Ishikawa (cell line): ENCODE measurements around the gene N4BP2L1.

Source experiments
- CEBPB ChIP-seq: IDR thresholded peaks from 2 replicates; pipeline ENCODE4 v1.6.1; 2012
- CREB1 ChIP-seq: IDR thresholded peaks from 2 replicates; pipeline ENCODE4 v1.6.1; 2012; ENCODE audit warnings: low read depth
- EGR1 ChIP-seq: IDR thresholded peaks from 2 replicates; pipeline ENCODE4 v1.6.1; 2012
- EP300 ChIP-seq: IDR thresholded peaks from 2 replicates; pipeline ENCODE4 v1.6.1; 2012; ENCODE audit warnings: borderline replicate concordance
- FOXM1 ChIP-seq: IDR thresholded peaks from 2 replicates; pipeline ENCODE4 v1.6.1; 2012; ENCODE audit warnings: low read depth, borderline replicate concordance
- NFIC ChIP-seq: IDR thresholded peaks from 2 replicates; pipeline ENCODE4 v1.6.1; 2012
- RAD21 ChIP-seq: IDR thresholded peaks from 2 replicates; pipeline ENCODE4 v1.6.1; 2012; ENCODE audit warnings: low read depth
- TAF1 ChIP-seq: IDR thresholded peaks from 2 replicates; pipeline ENCODE4 v1.6.1; 2012; ENCODE audit warnings: low read depth, mild to moderate bottlenecking
- TCF12 ChIP-seq: IDR thresholded peaks from 2 replicates; pipeline ENCODE4 v1.6.1; 2012; ENCODE audit warnings: low read depth
- TEAD4 ChIP-seq: IDR thresholded peaks from 2 replicates; pipeline ENCODE4 v1.6.1; 2012
- YY1 ChIP-seq: IDR thresholded peaks from 2 replicates; pipeline ENCODE4 v1.6.1; 2012; ENCODE audit warnings: low read depth
- ZBTB7A ChIP-seq: IDR thresholded peaks from 2 replicates; pipeline ENCODE4 v1.6.1; 2012; ENCODE audit warnings: low read depth
- TF ChIP-seq, protein P1 (sequence below): IDR thresholded peaks from 2 replicates; pipeline ENCODE4 v1.6.1; 2012
- TF ChIP-seq, protein P2 (sequence below): IDR thresholded peaks from 2 replicates; pipeline ENCODE4 v1.6.1; 2012; ENCODE audit warnings: low read depth, mild to moderate bottlenecking
- TF ChIP-seq, protein P3 (sequence below): IDR thresholded peaks from 2 replicates; pipeline ENCODE4 v1.6.1; 2012

Gene N4BP2L1

DNA sequence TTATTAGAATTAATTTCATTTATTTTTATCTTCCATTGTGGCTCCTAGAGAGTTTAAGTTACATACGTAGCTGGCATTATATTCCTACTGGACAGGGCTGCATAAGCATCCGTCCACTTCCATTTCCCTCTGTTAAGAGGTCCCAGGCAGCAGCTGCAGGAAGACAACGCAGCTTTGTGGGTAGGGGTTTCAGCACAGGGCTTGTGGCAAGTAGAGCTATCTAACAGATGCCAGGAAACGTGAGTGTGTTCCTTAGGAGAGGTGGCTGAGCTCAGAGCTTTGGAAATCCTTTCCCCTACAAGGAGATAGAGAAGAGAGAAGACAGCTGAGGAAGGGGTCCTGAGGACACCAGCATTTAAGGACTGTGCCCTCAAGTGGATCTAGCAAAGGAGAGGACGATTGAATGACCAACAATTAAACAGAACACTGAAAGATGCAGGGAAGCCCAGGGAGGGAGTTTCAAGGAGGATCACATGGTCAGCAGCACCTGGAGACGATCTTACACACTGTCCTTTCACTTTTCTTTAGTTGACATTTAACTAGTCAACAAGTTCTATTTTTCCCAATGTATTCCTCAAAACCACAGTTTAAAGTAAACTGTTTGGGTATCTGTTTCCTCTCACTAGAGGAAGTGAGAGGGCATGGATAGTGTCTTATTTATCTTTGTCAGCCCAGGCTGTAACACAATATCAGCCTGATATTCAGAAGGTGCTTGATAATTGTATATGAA is 2.3 kb upstream of the N4BP2L1 start:
- TF ChIP-seq TAF1 (no peak), TCF12 (no peak), YY1 (no peak), TEAD4 (no peak), NFIC (no peak), CREB1 (no peak), FOXM1 (no peak), EGR1 (no peak), ZBTB7A (no peak), CEBPB (no peak), RAD21 (no peak), EP300 (no peak)
- TF ChIP-seq, protein P1, sequence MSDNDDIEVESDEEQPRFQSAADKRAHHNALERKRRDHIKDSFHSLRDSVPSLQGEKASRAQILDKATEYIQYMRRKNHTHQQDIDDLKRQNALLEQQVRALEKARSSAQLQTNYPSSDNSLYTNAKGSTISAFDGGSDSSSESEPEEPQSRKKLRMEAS: no peak
- TF ChIP-seq, protein P2, sequence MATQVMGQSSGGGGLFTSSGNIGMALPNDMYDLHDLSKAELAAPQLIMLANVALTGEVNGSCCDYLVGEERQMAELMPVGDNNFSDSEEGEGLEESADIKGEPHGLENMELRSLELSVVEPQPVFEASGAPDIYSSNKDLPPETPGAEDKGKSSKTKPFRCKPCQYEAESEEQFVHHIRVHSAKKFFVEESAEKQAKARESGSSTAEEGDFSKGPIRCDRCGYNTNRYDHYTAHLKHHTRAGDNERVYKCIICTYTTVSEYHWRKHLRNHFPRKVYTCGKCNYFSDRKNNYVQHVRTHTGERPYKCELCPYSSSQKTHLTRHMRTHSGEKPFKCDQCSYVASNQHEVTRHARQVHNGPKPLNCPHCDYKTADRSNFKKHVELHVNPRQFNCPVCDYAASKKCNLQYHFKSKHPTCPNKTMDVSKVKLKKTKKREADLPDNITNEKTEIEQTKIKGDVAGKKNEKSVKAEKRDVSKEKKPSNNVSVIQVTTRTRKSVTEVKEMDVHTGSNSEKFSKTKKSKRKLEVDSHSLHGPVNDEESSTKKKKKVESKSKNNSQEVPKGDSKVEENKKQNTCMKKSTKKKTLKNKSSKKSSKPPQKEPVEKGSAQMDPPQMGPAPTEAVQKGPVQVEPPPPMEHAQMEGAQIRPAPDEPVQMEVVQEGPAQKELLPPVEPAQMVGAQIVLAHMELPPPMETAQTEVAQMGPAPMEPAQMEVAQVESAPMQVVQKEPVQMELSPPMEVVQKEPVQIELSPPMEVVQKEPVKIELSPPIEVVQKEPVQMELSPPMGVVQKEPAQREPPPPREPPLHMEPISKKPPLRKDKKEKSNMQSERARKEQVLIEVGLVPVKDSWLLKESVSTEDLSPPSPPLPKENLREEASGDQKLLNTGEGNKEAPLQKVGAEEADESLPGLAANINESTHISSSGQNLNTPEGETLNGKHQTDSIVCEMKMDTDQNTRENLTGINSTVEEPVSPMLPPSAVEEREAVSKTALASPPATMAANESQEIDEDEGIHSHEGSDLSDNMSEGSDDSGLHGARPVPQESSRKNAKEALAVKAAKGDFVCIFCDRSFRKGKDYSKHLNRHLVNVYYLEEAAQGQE: no peak
- TF ChIP-seq, protein P3, sequence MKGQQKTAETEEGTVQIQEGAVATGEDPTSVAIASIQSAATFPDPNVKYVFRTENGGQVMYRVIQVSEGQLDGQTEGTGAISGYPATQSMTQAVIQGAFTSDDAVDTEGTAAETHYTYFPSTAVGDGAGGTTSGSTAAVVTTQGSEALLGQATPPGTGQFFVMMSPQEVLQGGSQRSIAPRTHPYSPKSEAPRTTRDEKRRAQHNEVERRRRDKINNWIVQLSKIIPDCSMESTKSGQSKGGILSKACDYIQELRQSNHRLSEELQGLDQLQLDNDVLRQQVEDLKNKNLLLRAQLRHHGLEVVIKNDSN: no peak

DNA sequence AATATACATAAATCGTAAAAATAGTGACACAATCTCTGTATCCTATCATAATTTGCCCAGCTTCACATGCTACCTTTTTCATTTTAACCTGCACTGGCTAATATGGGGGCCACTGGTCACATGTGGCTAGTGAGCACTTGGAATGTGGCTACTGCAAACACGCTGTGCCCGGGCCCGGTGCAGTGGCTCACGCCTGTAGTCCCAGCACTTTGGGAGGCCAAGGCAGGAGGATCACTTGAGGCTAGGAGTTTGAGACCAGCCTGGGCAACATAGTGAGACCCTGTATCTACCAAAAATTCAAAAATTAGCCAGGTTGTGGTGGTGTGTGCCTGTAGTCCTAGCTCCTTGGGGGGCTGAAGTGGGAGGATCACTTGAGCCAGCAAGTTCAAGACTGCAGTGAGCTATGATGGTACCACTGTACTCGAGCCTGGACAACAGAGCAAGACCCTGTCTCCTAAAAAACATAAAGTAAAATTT is 1.5 kb upstream of the N4BP2L1 start:
- TF ChIP-seq TAF1 (no peak), EP300 (no peak), YY1 (no peak), TEAD4 (no peak), FOXM1 (no peak), TCF12 (no peak), ZBTB7A (no peak), CEBPB (no peak), RAD21 (no peak), CREB1 (no peak), EGR1 (no peak), NFIC (no peak)
- TF ChIP-seq, protein P2: no peak
- TF ChIP-seq, protein P1: no peak

DNA sequence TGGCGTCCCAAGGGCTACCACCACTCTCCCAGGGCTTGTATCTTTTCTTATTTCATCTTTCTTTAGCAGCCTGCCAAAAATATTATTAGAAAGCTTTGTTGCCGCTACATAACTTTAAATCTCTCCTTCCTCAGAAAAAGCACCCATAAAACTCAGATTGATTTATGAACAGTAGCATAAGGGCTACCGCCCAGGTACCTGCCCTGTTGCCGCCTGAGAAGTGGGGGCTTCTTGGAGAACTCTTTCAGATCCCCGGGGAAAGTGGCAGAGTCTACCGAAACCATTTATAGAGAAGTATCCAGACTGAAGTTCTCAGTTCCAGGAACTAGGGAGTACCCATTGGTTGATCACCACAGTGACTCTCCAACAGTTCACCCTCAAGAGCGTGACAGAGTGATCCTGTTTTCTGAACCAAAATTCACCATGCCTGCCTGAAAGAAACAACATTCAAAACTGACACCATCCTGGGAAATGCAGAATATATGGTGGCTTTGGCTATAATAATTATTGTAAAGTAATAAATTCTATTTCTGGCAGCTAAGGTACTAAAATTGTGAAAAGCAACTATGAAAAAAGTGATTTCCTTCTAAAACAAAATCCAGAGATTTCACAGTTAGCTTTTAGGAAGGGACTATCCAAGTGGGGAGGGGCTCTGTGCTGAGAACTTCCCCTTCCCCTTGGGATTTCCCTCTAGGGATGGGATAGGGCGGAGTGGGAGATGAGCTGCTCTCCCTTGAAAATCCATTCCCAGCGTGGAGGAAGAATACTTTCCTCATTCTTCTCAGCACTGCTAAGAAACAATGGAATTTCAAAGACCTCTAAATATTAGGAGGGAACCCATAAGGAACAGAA is 877 bp upstream of the N4BP2L1 start:
- TF ChIP-seq EP300 (no peak), ZBTB7A (no peak), EGR1 (no peak), TCF12 (no peak), TAF1 (no peak), RAD21 (no peak), YY1 (no peak), CEBPB (no peak), FOXM1 (no peak), CREB1 (no peak), TEAD4 (no peak)
- TF ChIP-seq, protein P1: no peak
- TF ChIP-seq, protein P3: no peak

DNA sequence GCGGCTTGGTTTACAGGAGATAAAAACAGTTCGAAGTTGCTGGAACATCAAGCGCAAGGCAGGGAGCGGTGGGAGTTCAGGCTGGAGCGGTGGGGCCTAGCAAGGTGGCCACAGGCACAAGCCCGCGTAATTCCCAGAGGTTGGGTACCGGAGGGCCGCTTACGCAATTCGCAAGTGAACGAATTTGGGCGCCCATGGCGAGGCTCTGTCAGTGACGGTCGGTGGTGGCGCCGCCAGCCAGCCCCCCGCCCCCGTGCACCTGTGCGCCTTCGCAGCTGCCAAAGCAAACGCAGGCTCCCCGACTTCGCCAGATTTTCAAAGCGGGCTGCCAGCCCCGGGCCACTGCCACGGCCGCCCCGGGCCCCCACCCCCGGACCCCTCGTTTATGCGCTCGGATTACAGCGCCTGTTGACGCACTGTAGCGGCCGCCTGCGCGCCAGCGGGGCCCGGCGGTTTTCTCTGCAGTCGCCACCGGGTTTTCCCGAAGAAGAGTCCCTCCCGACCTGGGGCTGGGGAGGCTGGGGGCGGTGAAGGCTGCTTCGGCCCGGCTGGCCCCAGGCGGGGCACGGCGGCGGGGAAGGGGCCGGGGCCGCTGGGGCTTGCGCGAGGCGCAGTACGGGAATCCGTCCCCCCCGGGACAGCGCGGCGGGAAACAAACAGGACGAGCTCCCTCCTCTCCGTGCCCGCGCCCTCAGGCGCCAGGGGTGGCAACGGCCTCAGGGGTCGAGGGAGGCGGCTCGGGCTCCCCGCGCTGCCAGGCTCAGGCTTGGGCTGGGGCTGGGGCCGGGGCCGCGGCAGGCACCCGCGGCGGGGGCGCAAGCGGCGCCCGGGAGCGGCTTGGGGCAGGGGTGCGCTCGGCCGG is 709 bp downstream of the N4BP2L1 start:
- no peak for TF ChIP-seq EP300
- TF ChIP-seq TEAD4: no peak
- TF ChIP-seq FOXM1: no peak
- no peak for TF ChIP-seq EGR1
- no peak for TF ChIP-seq YY1
- TF ChIP-seq NFIC: no peak
